PFSK-1 (cell line): ENCODE data around the gene PIK3R4.

Experiments
- FOXP2 ChIP-seq: optimal IDR thresholded peaks from 2 replicates; pipeline ENCODE3; 2011; ENCODE audit warnings: borderline replicate concordance, control low read depth, inconsistent platforms; ENCODE audit not compliant: insufficient read depth; ENCODE audit errors: extremely low read length, extremely low read depth
- POLR2AphosphoS5 ChIP-seq: IDR thresholded peaks from 2 replicates; pipeline ENCODE4 v1.6.1; 2012; ENCODE audit warnings: low read depth, mild to moderate bottlenecking, control low read depth, low read length, moderate library complexity
- SIN3A ChIP-seq: IDR thresholded peaks from 2 replicates; pipeline ENCODE4 v1.6.1; 2012; ENCODE audit warnings: mild to moderate bottlenecking, low read length, moderate library complexity, borderline replicate concordance; ENCODE audit not compliant: insufficient read depth
- TAF1 ChIP-seq: IDR thresholded peaks from 2 replicates; pipeline ENCODE4 v1.6.1; 2012; ENCODE audit warnings: low read length, control low read depth, borderline replicate concordance; ENCODE audit not compliant: insufficient read depth
- TF ChIP-seq, protein P1 (sequence below), 2 experiments: IDR thresholded peaks; 2 replicates each; pipeline versions ENCODE4 v1.6.1 to v1.8.0; 2011 to 2012; ENCODE audit warnings: low read depth in 2 of 2, low read length in 2 of 2, control low read depth in 1 of 2, inconsistent platforms in 1 of 2, mild to moderate bottlenecking in 1 of 2, moderate library complexity in 1 of 2; ENCODE audit not compliant: insufficient read depth in 1 of 2

DNA sequence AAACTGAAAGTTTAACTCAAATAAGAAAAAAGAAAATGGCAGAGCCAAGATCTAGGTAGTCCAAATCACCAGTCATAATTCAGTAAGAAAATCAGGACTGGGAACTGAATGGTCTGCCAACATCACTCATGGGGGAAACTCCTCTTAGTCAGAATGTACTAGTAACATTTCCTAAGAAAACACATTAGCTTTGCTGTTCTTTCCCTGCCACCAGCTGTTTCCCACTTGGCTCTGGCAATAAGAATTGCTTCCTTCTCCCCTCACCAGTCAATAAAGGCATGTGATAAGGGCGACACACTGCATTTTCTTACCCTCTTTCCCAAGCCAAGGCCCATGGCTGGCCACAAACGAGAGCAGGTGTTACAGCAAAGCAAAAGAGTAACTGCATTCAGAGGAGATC is 46.1 kb downstream of the PIK3R4 start:
- TF ChIP-seq, protein P1, sequence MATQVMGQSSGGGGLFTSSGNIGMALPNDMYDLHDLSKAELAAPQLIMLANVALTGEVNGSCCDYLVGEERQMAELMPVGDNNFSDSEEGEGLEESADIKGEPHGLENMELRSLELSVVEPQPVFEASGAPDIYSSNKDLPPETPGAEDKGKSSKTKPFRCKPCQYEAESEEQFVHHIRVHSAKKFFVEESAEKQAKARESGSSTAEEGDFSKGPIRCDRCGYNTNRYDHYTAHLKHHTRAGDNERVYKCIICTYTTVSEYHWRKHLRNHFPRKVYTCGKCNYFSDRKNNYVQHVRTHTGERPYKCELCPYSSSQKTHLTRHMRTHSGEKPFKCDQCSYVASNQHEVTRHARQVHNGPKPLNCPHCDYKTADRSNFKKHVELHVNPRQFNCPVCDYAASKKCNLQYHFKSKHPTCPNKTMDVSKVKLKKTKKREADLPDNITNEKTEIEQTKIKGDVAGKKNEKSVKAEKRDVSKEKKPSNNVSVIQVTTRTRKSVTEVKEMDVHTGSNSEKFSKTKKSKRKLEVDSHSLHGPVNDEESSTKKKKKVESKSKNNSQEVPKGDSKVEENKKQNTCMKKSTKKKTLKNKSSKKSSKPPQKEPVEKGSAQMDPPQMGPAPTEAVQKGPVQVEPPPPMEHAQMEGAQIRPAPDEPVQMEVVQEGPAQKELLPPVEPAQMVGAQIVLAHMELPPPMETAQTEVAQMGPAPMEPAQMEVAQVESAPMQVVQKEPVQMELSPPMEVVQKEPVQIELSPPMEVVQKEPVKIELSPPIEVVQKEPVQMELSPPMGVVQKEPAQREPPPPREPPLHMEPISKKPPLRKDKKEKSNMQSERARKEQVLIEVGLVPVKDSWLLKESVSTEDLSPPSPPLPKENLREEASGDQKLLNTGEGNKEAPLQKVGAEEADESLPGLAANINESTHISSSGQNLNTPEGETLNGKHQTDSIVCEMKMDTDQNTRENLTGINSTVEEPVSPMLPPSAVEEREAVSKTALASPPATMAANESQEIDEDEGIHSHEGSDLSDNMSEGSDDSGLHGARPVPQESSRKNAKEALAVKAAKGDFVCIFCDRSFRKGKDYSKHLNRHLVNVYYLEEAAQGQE (IDR thresholded peaks at IDR 0.05; ENCODE audit: insufficient read depth in 1 of 2, low read depth in 2 of 2, low read length in 2 of 2), result no peak
- TF ChIP-seq POLR2AphosphoS5 (no peak), TAF1 (no peak), SIN3A (no peak), FOXP2 (no peak)
